SK-N-SH (cell line): ENCODE results near the gene TMPRSS13. TPM values are rescaled to one million over a fixed set of nuclear protein-coding genes. Genes with fewer than 3 reads are reported as not detected.
"Not testable (repeated sequence)": the region's sequence is repeated elsewhere in the genome, so short reads cannot be mapped to it uniquely, and the experiment has no call there.

Source experiments
- CTCF ChIA-PET: fragments of 300-600, 350-600 bp; formaldehyde crosslinking; extraction: SDS; loops from one replicate; lab custom pipeline; 2021; lab: Yijun Ruan, JAX
- POLR2A ChIA-PET: fragments of 350-600 bp; sonication (Branson Sonifier 250); formaldehyde crosslinking; extraction: SDS; loops from one replicate; lab custom pipeline; 2020; ENCODE audit warnings: antibody characterized with exemption, inconsistent platforms; lab: Yijun Ruan, JAX
- DNase-seq: peaks from one replicate; pipeline ENCODE4 v3.0.0; 2012
- H2AFZ ChIP-seq: fragments of 200-600 bp; sonication (generic); 2 replicates; pipeline ENCODE4 v1.8.1; 2016; ENCODE audit warnings: antibody characterized with exemption, mild to moderate bottlenecking, low read depth
- H3F3A ChIP-seq: fragments of 200-600 bp; sonication (generic); replicated peaks from 2 replicates; pipeline ENCODE3; 2016; ENCODE audit warnings: antibody characterized with exemption, mild to moderate bottlenecking; ENCODE audit not compliant: insufficient read depth
- H3K27ac ChIP-seq, 2 experiments: fragments of 200-500 bp in 1 of 2; fragments of 200-600 bp in 1 of 2; sonication (Bioruptor generic) in 1 of 2; sonication (generic), shearing (Covaris generic) in 1 of 2; 2 replicates each; pipeline versions ENCODE4 v1.5.1 to v1.6.1; 2014 to 2016; ENCODE audit warnings: low read depth in 2 of 2, inconsistent platforms in 1 of 2, low read length in 1 of 2, mild to moderate bottlenecking in 1 of 2, mixed read lengths in 1 of 2
- H3K27me3 ChIP-seq: fragments of 200-600 bp; sonication (generic), shearing (Covaris generic); 2 replicates; pipeline ENCODE4 v1.6.1; 2016; ENCODE audit warnings: mixed run types; ENCODE audit not compliant: insufficient read depth
- H3K36me3 ChIP-seq, 2 experiments: fragments of 200-500 bp in 1 of 2; fragments of 200-600 bp in 1 of 2; sonication (Bioruptor generic) in 1 of 2; sonication (generic) in 1 of 2; replicated peaks in 1 of 2; 2 replicates each; pipeline versions ENCODE3 to v1.5.1; 2014 to 2016; ENCODE audit warnings: low read length in 1 of 2, mild to moderate bottlenecking in 1 of 2; ENCODE audit not compliant: insufficient read depth in 2 of 2, control insufficient read depth in 1 of 2
- H3K4me1 ChIP-seq, 2 experiments: fragments of 200-500 bp in 1 of 2; fragments of 200-600 bp in 1 of 2; sonication (Bioruptor generic) in 1 of 2; sonication (generic), shearing (Covaris generic) in 1 of 2; 2 replicates each; pipeline versions ENCODE4 v1.5.1 to v1.6.1; 2014 to 2016; ENCODE audit warnings: low read depth in 1 of 2, low read length in 1 of 2, mixed run types in 1 of 2; ENCODE audit not compliant: insufficient read depth in 2 of 2, control insufficient read depth in 1 of 2
- H3K4me2 ChIP-seq: fragments of 200-600 bp; sonication (generic), shearing (Covaris generic); 2 replicates; pipeline ENCODE4 v1.6.1; 2017; ENCODE audit warnings: mixed run types
- H3K4me3 ChIP-seq, 2 experiments: fragments of 200-500 bp in 1 of 2; fragments of 200-600 bp in 1 of 2; sonication (Bioruptor generic) in 1 of 2; sonication (generic), shearing (Covaris generic) in 1 of 2; 2 replicates each; pipeline versions ENCODE4 v1.5.1 to v1.8.1; 2014 to 2016; ENCODE audit warnings: low read depth in 2 of 2, inconsistent platforms in 1 of 2, low read length in 1 of 2, mild to moderate bottlenecking in 1 of 2, mixed read lengths in 1 of 2, moderate library complexity in 1 of 2
- H3K79me2 ChIP-seq: fragments of 200-600 bp; sonication (generic); 2 replicates; pipeline ENCODE4 v1.8.1; 2017; ENCODE audit warnings: mild to moderate bottlenecking; ENCODE audit not compliant: insufficient read depth
- H3K9ac ChIP-seq: fragments of 200-600 bp; sonication (generic); 2 replicates; pipeline ENCODE4 v1.6.1; 2017; ENCODE audit warnings: mixed run types
- H3K9me2 ChIP-seq: fragments of 200-600 bp; sonication (generic); 2 replicates; pipeline ENCODE4 v1.6.1; 2017; ENCODE audit warnings: mixed run types
- H3K9me3 ChIP-seq: fragments of 200-600 bp; sonication (generic); 2 replicates; pipeline ENCODE4 v1.6.1; 2017; ENCODE audit warnings: mixed run types, mild to moderate bottlenecking, moderate library complexity
- H4K20me1 ChIP-seq: fragments of 200-600 bp; sonication (generic); 2 replicates; pipeline ENCODE4 v1.6.1; 2017; ENCODE audit warnings: mild to moderate bottlenecking, mixed run types; ENCODE audit not compliant: insufficient read depth
- CHD2 ChIP-seq: fragments of 150-350 bp; IDR thresholded peaks from 2 replicates; pipeline ENCODE4 v1.6.1; 2018; ENCODE audit warnings: low read length; ENCODE audit not compliant: partially characterized antibody
- EP300 ChIP-seq, 2 experiments: IDR thresholded peaks; 2 replicates each; pipeline versions ENCODE4 v1.4.0 to v1.6.1; 2012; ENCODE audit warnings: borderline replicate concordance in 1 of 2, low read depth in 1 of 2, low read length in 1 of 2
- GATA2 ChIP-seq: sonication (generic); formaldehyde crosslinking; IDR thresholded peaks from 2 replicates; pipeline ENCODE4 v1.5.0; 2020; ENCODE audit warnings: mild to moderate bottlenecking, missing genetic modification reagents
- MAX ChIP-seq: IDR thresholded peaks from 2 replicates; pipeline ENCODE4 v1.4.0; 2012; ENCODE audit warnings: low read depth
- MXI1 ChIP-seq: IDR thresholded peaks from 2 replicates; pipeline ENCODE4 v1.6.1; 2012; ENCODE audit warnings: mild to moderate bottlenecking, low read depth, low read length, improper control_type of control experiment
- NRF1 ChIP-seq: IDR thresholded peaks from 2 replicates; pipeline ENCODE4 v1.6.1; 2012; ENCODE audit warnings: low read depth, mild to moderate bottlenecking, low read length
- RAD21 ChIP-seq: IDR thresholded peaks from 2 replicates; pipeline ENCODE4 v1.6.1; 2012; ENCODE audit warnings: mild to moderate bottlenecking, low read length
- RCOR1 ChIP-seq: fragments of 150-350 bp; IDR thresholded peaks from 2 replicates; pipeline ENCODE4 v1.6.1; 2017; ENCODE audit warnings: antibody characterized with exemption, low read length
- SMC3 ChIP-seq: IDR thresholded peaks from 2 replicates; pipeline ENCODE4 v1.6.1; 2012; ENCODE audit warnings: low read depth, low read length, improper control_type of control experiment
- TEAD4 ChIP-seq: IDR thresholded peaks from 2 replicates; pipeline ENCODE4 v1.4.0; 2012; ENCODE audit warnings: mild to moderate bottlenecking, borderline replicate concordance; ENCODE audit not compliant: insufficient read depth
- USF2 ChIP-seq: fragments of 150-350 bp; IDR thresholded peaks from 2 replicates; pipeline ENCODE4 v1.6.1; 2017; ENCODE audit warnings: antibody characterized with exemption, low read length, low read depth, borderline replicate concordance
- WGBS: methylation state at CpG from one replicate; pipeline ENCODE4 v1.1.6; 2017; ENCODE audit warnings: low lambda C conversion rate; 5-methylcytosine and 5-hydroxymethylcytosine counted together
- polyA plus RNA-seq, 3 experiments: library from polyadenylated mRNA; depleted of rRNA; stranded (reverse); fragments of >200 nt; gene quantifications; 2 replicates each; pipeline ENCODE4 v1.2.3, GENCODE V29; 2012
- TF ChIP-seq, protein P1 (sequence below): fragments of 200-600 bp; sonication (generic); IDR thresholded peaks from 2 replicates; pipeline ENCODE4 v1.6.1; 2017; ENCODE audit warnings: antibody characterized with exemption, mild to moderate bottlenecking, moderate library complexity
- TF ChIP-seq, protein P2 (sequence below): IDR thresholded peaks from 2 replicates; pipeline ENCODE4 v1.6.1; 2012; ENCODE audit warnings: mild to moderate bottlenecking, low read depth, low read length, moderate library complexity

Gene TMPRSS13
- polyA plus RNA-seq, 1 of the 3 experiments (the other 2 are of a cell fraction) = not detected

- TF ChIP-seq, protein P1, sequence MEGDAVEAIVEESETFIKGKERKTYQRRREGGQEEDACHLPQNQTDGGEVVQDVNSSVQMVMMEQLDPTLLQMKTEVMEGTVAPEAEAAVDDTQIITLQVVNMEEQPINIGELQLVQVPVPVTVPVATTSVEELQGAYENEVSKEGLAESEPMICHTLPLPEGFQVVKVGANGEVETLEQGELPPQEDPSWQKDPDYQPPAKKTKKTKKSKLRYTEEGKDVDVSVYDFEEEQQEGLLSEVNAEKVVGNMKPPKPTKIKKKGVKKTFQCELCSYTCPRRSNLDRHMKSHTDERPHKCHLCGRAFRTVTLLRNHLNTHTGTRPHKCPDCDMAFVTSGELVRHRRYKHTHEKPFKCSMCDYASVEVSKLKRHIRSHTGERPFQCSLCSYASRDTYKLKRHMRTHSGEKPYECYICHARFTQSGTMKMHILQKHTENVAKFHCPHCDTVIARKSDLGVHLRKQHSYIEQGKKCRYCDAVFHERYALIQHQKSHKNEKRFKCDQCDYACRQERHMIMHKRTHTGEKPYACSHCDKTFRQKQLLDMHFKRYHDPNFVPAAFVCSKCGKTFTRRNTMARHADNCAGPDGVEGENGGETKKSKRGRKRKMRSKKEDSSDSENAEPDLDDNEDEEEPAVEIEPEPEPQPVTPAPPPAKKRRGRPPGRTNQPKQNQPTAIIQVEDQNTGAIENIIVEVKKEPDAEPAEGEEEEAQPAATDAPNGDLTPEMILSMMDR = peak; percentile 9; the same call in 1 of the 2 replicates
- TF ChIP-seq GATA2 (CRISPR knock-in tag) (no peak), NRF1 (no peak)
- Histone ChIP-seq H3K9me2 (no peaks in the 10 kb centered on the region), H3K27me3 (no peaks in the 10 kb centered on the region; the same call in 1 of the 2 replicates), H3F3A (no peaks in the 10 kb centered on the region), H3K4me1 (peaks cover 0 to 2% of the 10 kb centered on the region in 2 experiments; a peak in 1 of 4 replicates), H3K27ac (no peak overlapping the region), H2AFZ (no peak overlapping the region), H3K36me3 (no peaks in the 10 kb centered on the region), H3K9me3 (no peaks in the 10 kb centered on the region), H3K9ac (no peak overlapping the region), H4K20me1 (no peaks in the 10 kb centered on the region), H3K4me3 (no peak overlapping the region), H3K79me2 (no peaks in the 10 kb centered on the region), H3K4me2 (no peak overlapping the region)
- ChIA-PET CTCF (interaction anchor here (0.6 to 15.1 kb wide), 9 partner anchors 23 to 524 kb away, joined by 3 to 481 read pairs (median 5); partner anchors contain the start of gene FXYD2), POLR2A (no interaction called here)
- DNase-seq = no peak
- WGBS = 8% methylated on average over 5 of the region's 5 CpGs
Measured at GRCh38 chr11:117950301-117950700, 21.1 kb upstream of the TMPRSS13 start.

- Histone ChIP-seq H3K9me2 (no peaks in the 10 kb centered on the region), H3K27me3 (no peaks in the 10 kb centered on the region; the same call in 1 of the 2 replicates), H3K4me2 (no peak overlapping the region), H3K9ac (no peak overlapping the region), H3K27ac (no peak overlapping the region), H3K9me3 (no peaks in the 10 kb centered on the region), H3K79me2 (no peaks in the 10 kb centered on the region), H3K4me3 (no peak overlapping the region), H2AFZ (no peak overlapping the region), H4K20me1 (no peaks in the 10 kb centered on the region), H3K36me3 (no peaks in the 10 kb centered on the region), H3F3A (no peaks in the 10 kb centered on the region), H3K4me1 (peaks cover 0 to 2% of the 10 kb centered on the region in 2 experiments; a peak in 1 of 4 replicates)
- ChIA-PET CTCF (interaction anchor here (3.1 to 15.1 kb wide), 5 partner anchors 17 to 523 kb away, joined by 10 to 481 read pairs (median 173); partner anchors contain the start of genes FXYD2 and TMPRSS13), POLR2A (no interaction called here)
- no peak for DNase-seq
- TF ChIP-seq USF2 (no peak), MAX (no peak), SMC3 (no peak), GATA2 (CRISPR knock-in tag) (no peak), RAD21 (no peak), CHD2 (no peak), RCOR1 (no peak), TEAD4 (no peak), EP300 (IDR thresholded peaks at IDR 0.05; ENCODE audit: borderline replicate concordance in 1 of 2, low read depth in 1 of 2, low read length in 1 of 2) (no peak), MXI1 (no peak)
- TF ChIP-seq, protein P2, sequence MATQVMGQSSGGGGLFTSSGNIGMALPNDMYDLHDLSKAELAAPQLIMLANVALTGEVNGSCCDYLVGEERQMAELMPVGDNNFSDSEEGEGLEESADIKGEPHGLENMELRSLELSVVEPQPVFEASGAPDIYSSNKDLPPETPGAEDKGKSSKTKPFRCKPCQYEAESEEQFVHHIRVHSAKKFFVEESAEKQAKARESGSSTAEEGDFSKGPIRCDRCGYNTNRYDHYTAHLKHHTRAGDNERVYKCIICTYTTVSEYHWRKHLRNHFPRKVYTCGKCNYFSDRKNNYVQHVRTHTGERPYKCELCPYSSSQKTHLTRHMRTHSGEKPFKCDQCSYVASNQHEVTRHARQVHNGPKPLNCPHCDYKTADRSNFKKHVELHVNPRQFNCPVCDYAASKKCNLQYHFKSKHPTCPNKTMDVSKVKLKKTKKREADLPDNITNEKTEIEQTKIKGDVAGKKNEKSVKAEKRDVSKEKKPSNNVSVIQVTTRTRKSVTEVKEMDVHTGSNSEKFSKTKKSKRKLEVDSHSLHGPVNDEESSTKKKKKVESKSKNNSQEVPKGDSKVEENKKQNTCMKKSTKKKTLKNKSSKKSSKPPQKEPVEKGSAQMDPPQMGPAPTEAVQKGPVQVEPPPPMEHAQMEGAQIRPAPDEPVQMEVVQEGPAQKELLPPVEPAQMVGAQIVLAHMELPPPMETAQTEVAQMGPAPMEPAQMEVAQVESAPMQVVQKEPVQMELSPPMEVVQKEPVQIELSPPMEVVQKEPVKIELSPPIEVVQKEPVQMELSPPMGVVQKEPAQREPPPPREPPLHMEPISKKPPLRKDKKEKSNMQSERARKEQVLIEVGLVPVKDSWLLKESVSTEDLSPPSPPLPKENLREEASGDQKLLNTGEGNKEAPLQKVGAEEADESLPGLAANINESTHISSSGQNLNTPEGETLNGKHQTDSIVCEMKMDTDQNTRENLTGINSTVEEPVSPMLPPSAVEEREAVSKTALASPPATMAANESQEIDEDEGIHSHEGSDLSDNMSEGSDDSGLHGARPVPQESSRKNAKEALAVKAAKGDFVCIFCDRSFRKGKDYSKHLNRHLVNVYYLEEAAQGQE = no peak
- WGBS = 54% methylated on average over 6 of the region's 6 CpGs
Measured at GRCh38 chr11:117949062-117949461, 19.9 kb upstream of the TMPRSS13 start.

- 48% methylated on average over 9 of the region's 11 CpGs for WGBS
- H4K20me1 ChIP-seq, H3K27ac ChIP-seq, H3K4me3 ChIP-seq, H2AFZ ChIP-seq, H3K36me3 ChIP-seq, H3K79me2 ChIP-seq, H3K4me2 ChIP-seq, H3K27me3 ChIP-seq, H3K9me3 ChIP-seq, POLR2A ChIA-PET, H3K9me2 ChIP-seq, H3F3A ChIP-seq, DNase-seq, H3K9ac ChIP-seq, H3K4me1 ChIP-seq: not testable (repeated sequence)
- CTCF ChIA-PET = interaction anchor here (2.0 to 15.1 kb wide), 6 partner anchors 16 to 122 kb away, joined by 6 to 481 read pairs (median 151); partner anchors contain the start of genes FXYD2 and TMPRSS13
Measured at GRCh38 chr11:117948466-117948865, 19.3 kb upstream of the TMPRSS13 start.
